ENCODE data around the gene VPREB3. TPM values are rescaled to one million over a fixed set of nuclear protein-coding genes. Genes with fewer than 3 reads are reported as not detected.

Gene VPREB3
- total and polyA plus RNA-seq, 2 donors from 2014 or later: 1.0 to 1.3 TPM

- DNase-seq (no peak), FAIRE-seq (no peak)
- Histone ChIP-seq H3K27me3 (ENCODE audit: control insufficient read depth, insufficient read depth, low read length) (no peaks in the 10 kb centered on the region), H3K36me3 (ENCODE audit: control insufficient read depth in 2 of 3, insufficient read depth in 3 of 3, low read length in 3 of 3) (peaks cover 0 to 17% (median 15%) of the 10 kb centered on the region in 3 donors), H3K4me3 (ENCODE audit: low read length in 3 of 3) (no peak overlapping the region), H3K27ac (ENCODE audit: low read depth in 2 of 2, low read length in 2 of 2) (no peak overlapping the region), H3K9me3 (ENCODE audit: control insufficient read depth in 2 of 3, insufficient read depth in 1 of 3, low read length in 3 of 3) (no peaks in the 10 kb centered on the region), H3K4me1 (ENCODE audit: control insufficient read depth in 2 of 3, insufficient read depth in 2 of 3, low read depth in 1 of 3, low read length in 3 of 3) (no peaks in the 10 kb centered on the region), H3K9ac (ENCODE audit: low read length in 3 of 3) (no peak overlapping the region)
- no peak for TF ChIP-seq CTCF (IDR thresholded peaks at IDR 0.05; ENCODE audit: borderline replicate concordance, extremely low read depth, insufficient read depth)
- intact Hi-C loops (cut with DNase I): no loop called here
Observed at GRCh38 chr22:23744001-23744400, 10.2 kb downstream of the VPREB3 start.

DNA sequence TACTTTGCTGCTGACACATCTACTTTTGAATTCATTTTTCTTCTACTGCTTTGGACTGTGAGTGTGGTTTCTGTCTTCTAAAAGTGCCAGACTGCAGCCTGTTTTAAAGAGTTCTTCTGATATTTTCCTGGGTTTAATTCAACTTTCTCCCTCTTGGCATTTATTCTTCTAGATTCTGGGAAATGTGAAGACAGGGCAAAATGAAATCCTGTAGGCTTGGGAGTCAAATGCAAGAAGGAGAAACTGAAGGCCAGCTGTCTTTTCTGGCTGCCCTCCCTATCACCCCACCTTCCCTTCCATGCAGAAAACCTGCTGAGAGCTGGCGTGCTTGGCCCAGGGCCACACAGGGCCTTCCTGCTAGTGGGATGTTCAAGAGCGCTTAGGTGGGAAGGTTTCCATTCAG lies 10.9 kb downstream of the VPREB3 start:
- Histone ChIP-seq H3K27me3 (ENCODE audit: control insufficient read depth, insufficient read depth, low read length) (no peaks in the 10 kb centered on the region), H3K36me3 (ENCODE audit: control insufficient read depth in 2 of 3, insufficient read depth in 3 of 3, low read length in 3 of 3) (peaks cover 0 to 17% (median 15%) of the 10 kb centered on the region in 3 donors), H3K9me3 (ENCODE audit: control insufficient read depth in 2 of 3, insufficient read depth in 1 of 3, low read length in 3 of 3) (no peaks in the 10 kb centered on the region), H3K9ac (ENCODE audit: low read length in 3 of 3) (no peak overlapping the region), H3K27ac (ENCODE audit: low read depth in 2 of 2, low read length in 2 of 2) (no peak overlapping the region), H3K4me3 (ENCODE audit: low read length in 3 of 3) (no peak overlapping the region), H3K4me1 (ENCODE audit: control insufficient read depth in 2 of 3, insufficient read depth in 2 of 3, low read depth in 1 of 3, low read length in 3 of 3) (no peaks in the 10 kb centered on the region)
- TF ChIP-seq CTCF (IDR thresholded peaks at IDR 0.05; ENCODE audit: borderline replicate concordance, extremely low read depth, insufficient read depth): no peak
- DNase-seq (no peak), FAIRE-seq (no peak)
- intact Hi-C loops (cut with DNase I): no loop called here

DNA sequence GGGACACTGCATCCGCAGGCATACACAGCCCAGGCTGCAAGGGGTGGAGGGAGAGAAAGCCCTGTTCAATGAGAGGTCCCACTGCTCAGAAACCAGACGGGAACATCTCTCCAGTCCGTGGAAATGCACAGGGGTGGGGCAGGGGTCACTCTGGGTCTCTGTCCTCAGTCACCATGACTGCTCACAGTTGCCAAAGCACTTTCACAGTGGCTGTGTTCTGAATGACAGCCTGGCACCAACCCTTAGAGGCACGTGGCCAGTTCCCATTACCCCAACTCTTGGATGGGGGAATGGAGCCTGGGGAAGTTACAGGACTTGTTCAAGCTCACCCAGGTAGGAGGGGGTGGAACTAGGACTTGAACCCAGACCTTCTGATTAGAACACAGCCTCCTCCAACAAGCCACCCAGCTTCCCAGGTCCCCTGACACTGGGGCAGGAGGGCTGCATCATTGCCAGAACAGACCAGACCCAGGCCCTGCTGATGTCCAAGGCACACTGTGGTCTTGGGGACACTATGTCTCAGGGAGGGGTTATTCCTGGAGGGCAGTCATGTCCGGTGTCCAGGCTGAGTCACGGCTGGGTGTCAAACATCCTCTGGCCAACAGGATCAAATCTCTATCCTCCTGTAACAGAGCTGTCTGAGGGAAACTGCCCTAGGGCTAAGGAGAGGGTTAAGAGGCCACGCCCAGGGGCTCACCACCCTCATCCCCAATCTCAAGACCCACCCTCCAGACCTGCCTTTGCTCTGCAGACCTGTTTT lies 11.5 kb downstream of the VPREB3 start:
- H3K9ac ChIP-seq (ENCODE audit: low read length in 3 of 3): no peak overlapping the region
- H3K27me3 ChIP-seq (ENCODE audit: control insufficient read depth, insufficient read depth, low read length): no peaks in the 10 kb centered on the region
- no peaks in the 10 kb centered on the region for H3K9me3 ChIP-seq (ENCODE audit: control insufficient read depth in 2 of 3, insufficient read depth in 1 of 3, low read length in 3 of 3)
- H3K4me3 ChIP-seq (ENCODE audit: low read length in 3 of 3): no peak overlapping the region
- TF ChIP-seq CTCF (IDR thresholded peaks at IDR 0.05; ENCODE audit: borderline replicate concordance, extremely low read depth, insufficient read depth): no peak
- FAIRE-seq: no peak
- no peaks in the 10 kb centered on the region for H3K4me1 ChIP-seq (ENCODE audit: control insufficient read depth in 2 of 3, insufficient read depth in 2 of 3, low read depth in 1 of 3, low read length in 3 of 3)
- intact Hi-C loops (cut with DNase I): no loop called here
- no peak for DNase-seq
- H3K27ac ChIP-seq (ENCODE audit: low read depth in 2 of 2, low read length in 2 of 2): no peak overlapping the region
- H3K36me3 ChIP-seq (ENCODE audit: control insufficient read depth in 2 of 3, insufficient read depth in 3 of 3, low read length in 3 of 3): peaks cover 0 to 17% (median 15%) of the 10 kb centered on the region in 3 donors
